Measurements from ENCODE around the gene TRAF3IP1.

- TF ChIP-seq EZH2phosphoT487 (IDR thresholded peaks at IDR 0.05; ENCODE audit: borderline replicate concordance, low read length) (no peak), CTCF (IDR thresholded peaks at IDR 0.05; ENCODE audit: low read depth, low read length, poor library complexity, severe bottlenecking) (no peak)
These were observed 61.2 kb downstream of the TRAF3IP1 start for GRCh38 chr2:238381341-238382115.
